Measurements from ENCODE around the gene RMDN3. TPM values are rescaled to one million over a fixed set of nuclear protein-coding genes. Genes with fewer than 3 reads are reported as not detected.

The RMDN3 gene
- total and polyA plus RNA-seq, 9 of the 15 experiments (the other 6 are each of a cell fraction or from before 2014, with no cell fraction given), result 8.1 to 38.2 (median 25.9) TPM

DNA sequence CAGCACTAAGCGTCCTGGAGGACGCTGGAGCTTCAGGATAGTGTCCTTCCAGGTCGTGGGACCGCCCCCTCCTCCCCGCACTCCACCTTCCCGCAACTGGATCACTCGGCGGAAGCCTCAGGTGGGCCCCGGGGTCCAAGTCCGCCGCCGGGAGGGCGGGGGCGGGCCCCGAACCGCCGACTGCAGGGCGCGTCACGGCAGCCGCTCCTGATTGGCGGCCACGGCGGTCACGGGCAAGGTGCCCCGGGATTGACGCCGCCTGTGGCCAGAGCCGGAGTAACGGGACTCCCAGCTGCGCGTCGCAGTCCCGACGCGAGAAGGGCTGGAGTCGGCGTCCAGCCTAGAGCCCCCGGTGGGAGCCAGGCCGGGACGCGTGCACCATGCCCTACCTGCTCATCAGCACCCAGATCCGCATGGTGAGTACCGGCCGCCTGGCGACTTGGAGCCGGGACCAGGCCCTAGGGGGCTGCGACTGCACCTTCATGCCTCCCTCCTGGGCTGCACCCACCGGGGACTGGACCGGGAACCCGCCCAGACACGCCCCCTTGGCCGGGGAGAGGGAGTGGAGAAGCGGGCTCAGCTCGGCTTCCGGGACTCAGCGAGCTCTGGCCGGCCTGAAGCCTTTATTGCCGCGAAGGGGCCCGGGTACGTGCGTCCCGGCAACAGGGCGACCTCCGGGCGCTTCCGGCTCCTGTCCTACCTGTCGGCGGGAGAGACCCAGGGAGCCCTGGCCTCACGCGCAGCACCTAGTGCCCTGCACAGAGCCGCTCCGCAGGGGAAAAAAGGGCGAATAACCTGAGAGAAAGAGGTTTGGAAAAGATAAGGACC lies 9.0 kb upstream of the RMDN3 start, which contains the start of gene GCHFR (continued):
- TF ChIP-seq CSDE1 (IDR thresholded peaks at IDR 0.05) (no peak), ZNF280B (CRISPR knock-in tag; IDR thresholded peaks at IDR 0.05) (no peak), JUN (IDR thresholded peaks at IDR 0.05; ENCODE audit: borderline replicate concordance, low read depth, low read length) (no peak), JUN (CRISPR knock-in tag; IDR thresholded peaks at IDR 0.05; ENCODE audit: borderline replicate concordance) (no peak), TAF9B (IDR thresholded peaks at IDR 0.05; ENCODE audit: partially characterized antibody) (no peak), YY1 (IDR thresholded peaks at IDR 0.05; ENCODE audit: borderline replicate concordance in 1 of 3, control insufficient read depth in 1 of 3, extremely low read depth in 1 of 3, insufficient read depth in 3 of 3, insufficient read length in 1 of 3, insufficient replicate concordance in 2 of 3, low read depth in 1 of 3, low read length in 2 of 3) (peak in 1 of 3 experiments; percentile 64), SUPT5H (IDR thresholded peaks at IDR 0.05) (peak; percentile 62; the same call in 1 of the 2 replicates), CBX3 (IDR thresholded peaks at IDR 0.05; ENCODE audit: borderline replicate concordance in 1 of 2, low read length in 2 of 2) (peak in 1 of 2 experiments; percentile 58; a peak in 1 of 3 replicates), POLR2AphosphoS2 (IDR thresholded peaks at IDR 0.05; ENCODE audit: low read length) (no peak), CBFA2T3 (IDR thresholded peaks at IDR 0.05) (no peak), ZNF146 (CRISPR knock-in tag; IDR thresholded peaks at IDR 0.05; ENCODE audit: unreplicated experiment) (no peak), ZBTB7A (IDR thresholded peaks at IDR 0.05; ENCODE audit: borderline replicate concordance, control insufficient read depth, low read depth, low read length) (peak; percentile 88), ZNF592 (IDR thresholded peaks at IDR 0.05) (no peak), BRCA1 (IDR thresholded peaks at IDR 0.05) (no peak), BRCA1 (CRISPR knock-in tag; IDR thresholded peaks at IDR 0.05) (no peak), TAL1 (IDR thresholded peaks at IDR 0.05) (no peak), SP2 (IDR thresholded peaks at IDR 0.05; ENCODE audit: extremely low read depth, low read depth, low read length, poor library complexity, severe bottlenecking) (no peak), SMARCB1 (IDR thresholded peaks at IDR 0.05; ENCODE audit: insufficient read length, low read depth) (no peak), CHCHD3 (CRISPR knock-in tag; IDR thresholded peaks at IDR 0.05) (no peak), ZNF316 (IDR thresholded peaks at IDR 0.05) (no peak), PCBP2 (IDR thresholded peaks at IDR 0.05; ENCODE audit: low read depth, low read length, poor library complexity, severe bottlenecking) (no peak), CGGBP1 (CRISPR knock-in tag; IDR thresholded peaks at IDR 0.05) (no peak), HNRNPK (IDR thresholded peaks at IDR 0.05; ENCODE audit: low read depth, low read length, poor library complexity, severe bottlenecking) (no peak)

Data from K562 (cell line).